Astrocyte (in vitro differentiated cells and primary cell): ENCODE results near the gene RTL10.

ENCODE experiments used
- EZH2 ChIP-seq: IDR thresholded peaks from 2 replicates; pipeline ENCODE4 v1.6.1; 2012; ENCODE audit warnings: mild to moderate bottlenecking, low read length, inconsistent platforms; ENCODE audit not compliant: insufficient read depth
- TF ChIP-seq, protein P1 (sequence below): IDR thresholded peaks from 2 replicates; pipeline ENCODE4 v1.5.1; 2011; ENCODE audit warnings: low read depth, mild to moderate bottlenecking, inconsistent platforms, low read length, moderate library complexity; ENCODE audit not compliant: insufficient read depth

DNA sequence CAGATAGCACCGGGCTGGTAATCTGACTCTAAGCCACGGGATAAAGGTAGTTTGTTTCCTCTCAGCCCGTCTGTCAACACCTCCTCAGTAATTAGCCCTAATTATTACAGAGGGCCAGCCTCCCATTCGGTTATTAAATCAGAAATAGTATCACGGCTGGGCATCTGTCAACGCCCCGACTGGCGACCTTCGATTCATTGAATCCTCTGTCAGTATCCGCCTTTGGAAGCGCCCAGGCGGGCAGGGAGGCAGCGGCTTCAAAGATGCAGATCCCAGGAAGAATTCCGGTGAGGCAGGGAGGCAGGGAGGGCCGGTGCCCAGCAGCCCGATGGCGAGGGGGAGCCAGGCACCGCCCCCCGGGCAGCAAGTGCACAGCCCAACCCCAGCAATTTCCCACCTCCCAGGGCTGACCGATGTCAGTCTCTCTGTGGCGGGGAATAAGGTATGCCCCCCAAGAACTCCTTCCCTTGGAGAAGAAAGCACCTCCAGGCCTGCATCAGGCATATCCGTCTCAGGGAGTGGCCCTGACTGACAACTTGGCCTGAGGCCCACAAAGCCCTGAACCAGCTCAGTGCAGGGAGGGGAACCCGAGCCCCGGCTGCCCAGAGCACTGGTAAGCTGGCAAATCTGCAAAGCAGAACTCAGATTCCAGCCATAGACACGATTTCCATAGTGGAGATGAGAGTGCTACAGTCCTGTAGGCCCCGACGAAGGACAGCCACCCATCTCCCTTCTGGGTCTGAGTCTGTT is 11.4 kb downstream of the RTL10 start:
- TF ChIP-seq, protein P1, sequence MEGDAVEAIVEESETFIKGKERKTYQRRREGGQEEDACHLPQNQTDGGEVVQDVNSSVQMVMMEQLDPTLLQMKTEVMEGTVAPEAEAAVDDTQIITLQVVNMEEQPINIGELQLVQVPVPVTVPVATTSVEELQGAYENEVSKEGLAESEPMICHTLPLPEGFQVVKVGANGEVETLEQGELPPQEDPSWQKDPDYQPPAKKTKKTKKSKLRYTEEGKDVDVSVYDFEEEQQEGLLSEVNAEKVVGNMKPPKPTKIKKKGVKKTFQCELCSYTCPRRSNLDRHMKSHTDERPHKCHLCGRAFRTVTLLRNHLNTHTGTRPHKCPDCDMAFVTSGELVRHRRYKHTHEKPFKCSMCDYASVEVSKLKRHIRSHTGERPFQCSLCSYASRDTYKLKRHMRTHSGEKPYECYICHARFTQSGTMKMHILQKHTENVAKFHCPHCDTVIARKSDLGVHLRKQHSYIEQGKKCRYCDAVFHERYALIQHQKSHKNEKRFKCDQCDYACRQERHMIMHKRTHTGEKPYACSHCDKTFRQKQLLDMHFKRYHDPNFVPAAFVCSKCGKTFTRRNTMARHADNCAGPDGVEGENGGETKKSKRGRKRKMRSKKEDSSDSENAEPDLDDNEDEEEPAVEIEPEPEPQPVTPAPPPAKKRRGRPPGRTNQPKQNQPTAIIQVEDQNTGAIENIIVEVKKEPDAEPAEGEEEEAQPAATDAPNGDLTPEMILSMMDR, result no peak
- no peak for TF ChIP-seq EZH2
